Measurements from ENCODE around the gene GALNT2.

DNA sequence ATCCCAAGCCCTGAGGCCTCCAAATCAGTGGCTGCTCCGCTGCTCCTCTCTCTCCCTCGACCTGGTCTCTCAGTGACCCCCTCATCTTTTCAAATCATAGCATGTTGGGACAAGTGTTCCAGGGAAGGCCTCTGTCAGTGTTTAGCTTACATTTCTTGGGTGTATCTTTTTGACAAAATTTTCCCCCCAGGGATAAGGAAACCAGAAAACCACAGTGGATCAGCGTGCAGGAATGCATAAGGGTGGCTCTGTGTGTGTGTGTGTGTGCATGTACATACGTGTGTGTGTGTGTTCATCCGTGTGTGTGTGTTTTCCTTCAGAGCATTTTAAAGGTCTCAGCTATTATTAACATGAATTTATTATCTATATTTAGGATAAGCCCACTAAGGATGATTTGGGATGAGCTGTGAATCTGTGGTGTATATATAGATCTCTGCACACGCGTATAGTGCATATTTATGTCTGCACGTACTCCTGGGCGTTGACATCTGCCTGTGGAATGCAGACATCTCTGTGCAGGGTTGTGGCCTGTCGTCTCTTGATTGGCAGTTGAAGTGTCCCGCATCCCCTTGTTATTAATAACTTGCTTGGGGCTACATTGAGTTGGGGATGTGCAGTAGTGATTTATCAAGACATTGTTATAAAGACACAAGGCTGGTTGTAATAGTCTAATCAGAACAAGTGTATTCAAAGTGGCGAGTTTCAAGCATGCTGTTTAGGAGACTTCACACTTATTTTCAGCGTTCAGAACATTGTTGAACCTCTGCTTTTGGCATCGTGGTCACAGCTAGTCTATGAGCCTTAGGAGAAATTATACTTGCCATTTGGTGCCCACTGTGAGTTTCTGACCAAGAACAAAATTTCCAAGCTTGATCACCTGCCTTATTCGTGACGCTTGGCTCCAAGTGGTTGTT, 55.6 kb downstream of the GALNT2 start:
- TF ChIP-seq POLR2AphosphoS5 (IDR thresholded peaks at IDR 0.05; ENCODE audit: low read depth, low read length) (no peak), SIN3A (IDR thresholded peaks at IDR 0.05; ENCODE audit: borderline replicate concordance, insufficient read depth, low read length) (no peak), TAF1 (IDR thresholded peaks at IDR 0.05; ENCODE audit: borderline replicate concordance, insufficient read depth, low read length) (no peak)
- TF ChIP-seq, protein P1, sequence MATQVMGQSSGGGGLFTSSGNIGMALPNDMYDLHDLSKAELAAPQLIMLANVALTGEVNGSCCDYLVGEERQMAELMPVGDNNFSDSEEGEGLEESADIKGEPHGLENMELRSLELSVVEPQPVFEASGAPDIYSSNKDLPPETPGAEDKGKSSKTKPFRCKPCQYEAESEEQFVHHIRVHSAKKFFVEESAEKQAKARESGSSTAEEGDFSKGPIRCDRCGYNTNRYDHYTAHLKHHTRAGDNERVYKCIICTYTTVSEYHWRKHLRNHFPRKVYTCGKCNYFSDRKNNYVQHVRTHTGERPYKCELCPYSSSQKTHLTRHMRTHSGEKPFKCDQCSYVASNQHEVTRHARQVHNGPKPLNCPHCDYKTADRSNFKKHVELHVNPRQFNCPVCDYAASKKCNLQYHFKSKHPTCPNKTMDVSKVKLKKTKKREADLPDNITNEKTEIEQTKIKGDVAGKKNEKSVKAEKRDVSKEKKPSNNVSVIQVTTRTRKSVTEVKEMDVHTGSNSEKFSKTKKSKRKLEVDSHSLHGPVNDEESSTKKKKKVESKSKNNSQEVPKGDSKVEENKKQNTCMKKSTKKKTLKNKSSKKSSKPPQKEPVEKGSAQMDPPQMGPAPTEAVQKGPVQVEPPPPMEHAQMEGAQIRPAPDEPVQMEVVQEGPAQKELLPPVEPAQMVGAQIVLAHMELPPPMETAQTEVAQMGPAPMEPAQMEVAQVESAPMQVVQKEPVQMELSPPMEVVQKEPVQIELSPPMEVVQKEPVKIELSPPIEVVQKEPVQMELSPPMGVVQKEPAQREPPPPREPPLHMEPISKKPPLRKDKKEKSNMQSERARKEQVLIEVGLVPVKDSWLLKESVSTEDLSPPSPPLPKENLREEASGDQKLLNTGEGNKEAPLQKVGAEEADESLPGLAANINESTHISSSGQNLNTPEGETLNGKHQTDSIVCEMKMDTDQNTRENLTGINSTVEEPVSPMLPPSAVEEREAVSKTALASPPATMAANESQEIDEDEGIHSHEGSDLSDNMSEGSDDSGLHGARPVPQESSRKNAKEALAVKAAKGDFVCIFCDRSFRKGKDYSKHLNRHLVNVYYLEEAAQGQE (IDR thresholded peaks at IDR 0.05; ENCODE audit: insufficient read depth in 1 of 2, low read depth in 2 of 2, low read length in 2 of 2) = no peak
